HG02623 (cell line): ENCODE data around the gene POLR2H.

Source experiments
- ATAC-seq: cut with Tn5 transposase; IDR thresholded peaks from one replicate; pipeline ENCODE4 v1.9.1; 2021; ENCODE audit warnings: moderate library complexity; ENCODE audit not compliant: unreplicated experiment

POLR2H gene

DNA sequence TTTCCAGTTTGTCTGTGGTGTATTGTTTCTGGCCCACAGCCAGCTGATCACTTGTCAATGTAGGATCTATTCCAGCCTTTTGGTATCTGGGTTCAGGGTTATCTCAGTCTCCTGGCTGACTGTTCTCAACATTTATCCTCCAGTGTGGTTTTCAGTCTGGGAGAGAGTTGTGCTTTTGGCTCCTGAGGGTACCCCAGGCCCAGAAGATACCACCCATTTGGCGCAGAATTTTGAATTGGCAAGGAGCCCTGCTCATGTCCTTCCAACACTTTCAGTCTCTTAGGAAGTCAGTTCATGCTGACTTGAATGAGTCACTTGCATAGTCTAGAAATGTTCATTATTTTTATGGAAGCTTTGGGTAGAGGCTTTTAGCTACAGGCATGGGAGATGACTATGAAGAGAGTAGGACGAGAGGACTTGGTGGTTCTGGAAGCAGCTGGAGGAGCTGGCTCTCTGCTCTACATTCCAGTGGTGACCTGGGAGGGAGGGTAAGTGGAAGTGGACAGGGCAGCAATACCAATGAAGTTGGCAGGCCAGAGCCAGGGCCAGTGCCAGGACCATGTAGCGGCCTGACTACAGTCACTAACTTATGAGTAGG lies 7.2 kb downstream of the POLR2H start:
- no peak for ATAC-seq

DNA sequence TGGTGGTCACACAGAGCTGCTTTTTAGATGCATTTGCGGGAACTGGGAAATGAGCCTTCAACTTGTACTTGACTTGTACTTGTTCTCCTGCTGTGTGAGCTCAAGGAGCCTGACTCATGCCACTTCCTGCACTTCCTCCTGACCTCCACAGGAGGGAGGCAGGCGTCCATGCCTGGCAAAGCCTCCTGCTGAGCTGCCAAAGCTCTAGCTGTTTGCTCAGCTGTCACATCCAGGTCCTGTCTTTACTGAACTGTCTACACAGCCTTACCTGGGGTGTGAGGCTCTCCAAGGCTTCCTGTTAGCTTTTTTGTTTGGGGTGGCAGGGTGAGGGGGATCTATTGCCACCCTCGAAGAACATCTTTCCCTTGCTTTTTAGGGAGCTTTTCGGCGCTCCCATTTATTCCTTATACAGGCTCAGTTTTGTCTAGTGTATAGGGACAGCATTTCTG lies 10.1 kb downstream of the POLR2H start:
- ATAC-seq, result peak; percentile 64

DNA sequence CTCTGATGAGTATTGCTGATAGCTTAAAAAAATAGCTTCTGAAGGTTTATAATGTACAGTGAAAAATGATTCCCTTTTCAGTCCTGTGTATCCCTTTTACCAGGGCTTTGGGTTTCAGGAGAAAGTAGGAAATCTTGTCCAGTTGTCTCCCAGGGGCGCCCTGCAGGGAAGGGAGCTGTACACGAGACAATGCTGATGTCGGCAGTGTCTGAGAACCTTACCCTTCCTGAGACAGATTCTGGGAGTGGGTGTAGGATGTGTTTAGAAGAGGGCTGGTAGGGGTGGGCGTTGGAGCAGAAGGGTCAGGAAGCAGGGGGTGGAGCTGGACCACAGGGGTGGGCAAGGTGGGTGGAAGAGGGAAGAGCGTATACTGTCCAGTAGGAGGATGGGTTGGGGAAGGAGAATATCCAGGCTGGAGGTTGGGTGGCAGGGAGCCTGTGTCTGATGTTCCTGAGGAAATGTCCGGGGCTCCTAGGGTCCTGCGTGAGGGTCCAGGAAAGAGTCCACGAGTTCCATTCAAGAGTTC lies 10.8 kb downstream of the POLR2H start:
- no peak for ATAC-seq

DNA sequence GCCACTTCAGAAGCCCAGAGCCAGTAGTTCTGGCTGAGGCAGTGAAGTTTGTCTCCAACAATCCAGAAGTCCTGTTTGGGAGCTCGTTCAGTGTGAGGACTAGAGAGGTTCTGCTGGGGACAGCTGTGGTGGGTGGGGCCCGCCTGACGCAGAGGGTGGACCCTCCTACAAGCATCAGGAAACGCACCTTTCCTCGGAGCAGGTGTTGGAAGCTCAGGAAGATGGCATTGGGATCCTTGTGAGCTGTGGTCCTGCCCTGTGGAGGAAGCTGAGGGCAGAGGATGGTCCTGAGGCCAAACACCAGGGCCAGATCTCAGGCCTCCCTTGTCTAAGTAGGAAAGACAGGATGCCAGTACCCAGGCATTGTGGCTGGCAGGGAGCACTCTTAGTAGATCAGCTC lies 11.4 kb downstream of the POLR2H start:
- no peak for ATAC-seq

- no peak for ATAC-seq
Measured at GRCh38 chr3:184373422-184373821, 11.9 kb downstream of the POLR2H start.

DNA sequence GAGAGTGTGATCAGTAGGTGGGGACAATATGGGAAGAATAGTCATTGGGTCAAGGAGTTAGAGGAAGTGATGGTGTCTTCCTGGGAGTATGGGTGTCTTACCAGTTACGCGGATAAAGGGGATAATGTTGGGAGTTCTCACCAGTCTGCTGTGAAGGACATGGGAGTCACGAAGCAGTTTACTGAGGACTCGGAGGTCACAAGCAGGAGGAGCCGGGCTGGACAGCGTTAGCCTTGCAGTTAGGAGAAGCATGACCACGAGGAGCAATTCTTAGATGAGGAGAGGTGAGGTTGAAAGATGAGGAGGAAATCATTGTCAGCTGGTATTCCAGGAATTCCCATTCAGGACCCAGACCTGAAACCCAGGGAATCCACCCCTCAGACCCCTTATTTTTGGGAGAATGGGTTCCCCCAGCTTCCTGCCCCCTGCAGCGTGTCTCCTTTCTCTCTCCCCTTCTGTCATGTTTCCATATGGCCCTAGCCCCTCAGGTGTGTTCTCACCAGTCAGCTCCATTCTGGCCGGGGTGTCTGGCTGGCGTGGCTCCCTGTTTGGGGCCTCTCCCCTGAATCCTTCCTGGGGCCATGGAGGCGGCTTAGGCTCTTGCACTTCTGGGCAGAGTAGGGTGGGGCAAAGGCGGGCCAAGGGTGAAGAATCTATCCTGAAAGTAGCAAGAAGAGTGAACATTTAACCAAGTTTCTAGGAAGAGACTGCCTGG lies 14.4 kb downstream of the POLR2H start:
- ATAC-seq, result no peak

GRCh38 chr3:184377374-184377773 lies 15.9 kb downstream of the POLR2H start:
- no peak for ATAC-seq

DNA sequence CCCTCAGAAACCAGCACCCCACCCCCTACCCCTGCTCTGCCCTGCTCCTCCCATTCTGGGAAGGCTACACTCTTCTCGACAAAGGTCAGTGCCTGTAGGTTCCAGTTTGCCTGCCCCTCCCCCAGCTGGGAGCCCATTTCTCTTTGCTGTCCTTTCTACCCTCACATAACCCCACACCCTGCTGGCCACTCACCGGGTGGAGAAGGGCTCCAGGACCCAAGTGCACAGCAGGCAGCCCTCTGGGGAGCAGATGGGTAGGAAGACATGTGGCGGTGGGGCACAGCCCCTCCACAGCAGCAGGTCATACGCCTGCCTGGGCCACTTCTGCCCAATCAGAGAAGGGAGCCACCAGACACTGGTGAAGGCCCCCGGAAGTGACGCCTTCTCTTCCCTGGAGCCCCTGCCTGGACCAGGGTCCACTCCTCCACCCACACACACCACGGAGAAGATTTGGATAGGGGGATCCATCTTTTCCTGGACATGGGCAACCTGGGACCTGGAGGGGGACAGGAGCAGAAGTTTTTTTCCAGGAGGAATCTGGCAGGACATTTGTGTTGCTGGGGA lies 16.5 kb downstream of the POLR2H start, which contains the start of gene THPO:
Gene THPO, minus strand, starts transcription at position 326 of the 564 bp plus-strand sequence. CDS start 1,948 bp downstream, outside the sequence.
- ATAC-seq, result no peak

GRCh38 chr3:184378651-184379357 lies 17.3 kb downstream of the POLR2H start:
- no peak for ATAC-seq

- no peak for ATAC-seq
Measured at GRCh38 chr3:184379358-184380184, 18.1 kb downstream of the POLR2H start, which contains the start of gene CHRD. TSS of gene CHRD (plus strand) at chr3:184380054. CDS start at chr3:184380319, 265 bp downstream.

DNA sequence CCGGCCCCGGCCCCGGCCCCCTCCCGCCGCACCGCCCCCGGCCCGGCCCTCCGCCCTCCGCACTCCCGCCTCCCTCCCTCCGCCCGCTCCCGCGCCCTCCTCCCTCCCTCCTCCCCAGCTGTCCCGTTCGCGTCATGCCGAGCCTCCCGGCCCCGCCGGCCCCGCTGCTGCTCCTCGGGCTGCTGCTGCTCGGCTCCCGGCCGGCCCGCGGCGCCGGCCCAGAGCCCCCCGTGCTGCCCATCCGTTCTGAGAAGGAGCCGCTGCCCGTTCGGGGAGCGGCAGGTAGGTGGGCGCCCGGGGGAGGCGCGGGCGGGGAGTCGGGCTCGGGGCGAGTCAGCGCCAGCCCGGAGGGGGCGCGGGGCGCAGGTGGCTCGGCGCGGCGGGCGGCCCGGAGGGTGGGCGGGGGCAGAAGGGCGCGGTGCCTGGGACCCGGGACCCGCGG lies 18.7 kb downstream of the POLR2H start:
- ATAC-seq, result no peak

DNA sequence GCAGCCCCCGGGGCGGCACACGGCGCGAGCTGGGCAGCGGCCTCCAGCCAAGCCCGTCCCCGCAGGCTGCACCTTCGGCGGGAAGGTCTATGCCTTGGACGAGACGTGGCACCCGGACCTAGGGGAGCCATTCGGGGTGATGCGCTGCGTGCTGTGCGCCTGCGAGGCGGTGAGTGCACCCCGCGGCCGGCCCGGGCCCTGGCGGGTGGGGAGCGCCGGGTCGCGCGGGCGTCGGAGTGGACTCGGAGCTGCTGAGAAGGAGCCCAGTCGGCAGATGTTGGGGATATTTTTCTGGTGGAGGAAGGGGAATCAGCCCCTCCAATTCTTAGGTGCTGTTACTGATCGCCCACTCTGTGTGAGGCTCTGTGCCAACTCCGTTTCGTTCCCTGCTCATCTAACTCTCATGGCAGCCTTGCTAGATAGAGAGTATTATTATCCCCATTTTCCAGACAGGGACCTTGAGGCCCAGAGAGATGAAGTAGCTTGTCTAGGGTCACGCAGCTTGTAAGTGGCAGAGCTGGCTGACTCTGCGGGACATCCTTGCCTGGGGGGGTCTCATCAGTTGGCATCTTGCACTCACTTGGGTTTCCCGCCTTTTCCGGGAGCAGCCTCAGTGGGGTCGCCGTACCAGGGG lies 19.2 kb downstream of the POLR2H start:
- no peak for ATAC-seq

DNA sequence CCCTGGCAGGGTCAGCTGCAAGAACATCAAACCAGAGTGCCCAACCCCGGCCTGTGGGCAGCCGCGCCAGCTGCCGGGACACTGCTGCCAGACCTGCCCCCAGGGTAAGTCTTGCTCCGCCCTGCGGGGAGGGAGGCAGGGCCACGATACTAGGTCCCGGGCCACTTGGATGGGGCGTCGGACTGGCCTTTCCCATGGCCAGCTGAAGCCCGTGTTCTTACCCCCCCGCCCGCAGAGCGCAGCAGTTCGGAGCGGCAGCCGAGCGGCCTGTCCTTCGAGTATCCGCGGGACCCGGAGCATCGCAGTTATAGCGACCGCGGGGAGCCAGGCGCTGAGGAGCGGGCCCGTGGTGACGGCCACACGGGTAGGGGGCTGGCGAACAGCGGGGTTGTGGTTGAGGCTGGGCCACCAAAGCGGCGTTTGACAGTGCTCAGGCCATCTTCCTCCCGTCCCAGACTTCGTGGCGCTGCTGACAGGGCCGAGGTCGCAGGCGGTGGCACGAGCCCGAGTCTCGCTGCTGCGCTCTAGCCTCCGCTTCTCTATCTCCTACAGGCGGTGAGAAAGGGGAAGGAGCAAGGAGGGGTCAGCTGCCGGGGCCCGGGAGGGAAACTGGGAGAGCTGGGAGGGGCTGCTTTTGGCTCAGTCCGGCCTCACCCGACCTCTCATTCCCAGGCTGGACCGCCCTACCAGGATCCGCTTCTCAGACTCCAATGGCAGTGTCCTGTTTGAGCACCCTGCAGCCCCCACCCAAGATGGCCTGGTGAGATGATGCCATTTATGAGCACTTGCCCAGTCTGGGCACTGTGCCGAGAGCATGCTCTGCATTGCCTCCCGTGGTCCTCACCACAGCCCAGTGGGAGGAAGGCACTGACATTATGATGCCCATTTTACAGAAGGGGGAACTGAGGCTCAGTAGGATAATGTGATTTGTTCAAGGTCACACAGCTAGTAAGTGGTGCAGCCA lies 20.0 kb downstream of the POLR2H start:
- no peak for ATAC-seq

DNA sequence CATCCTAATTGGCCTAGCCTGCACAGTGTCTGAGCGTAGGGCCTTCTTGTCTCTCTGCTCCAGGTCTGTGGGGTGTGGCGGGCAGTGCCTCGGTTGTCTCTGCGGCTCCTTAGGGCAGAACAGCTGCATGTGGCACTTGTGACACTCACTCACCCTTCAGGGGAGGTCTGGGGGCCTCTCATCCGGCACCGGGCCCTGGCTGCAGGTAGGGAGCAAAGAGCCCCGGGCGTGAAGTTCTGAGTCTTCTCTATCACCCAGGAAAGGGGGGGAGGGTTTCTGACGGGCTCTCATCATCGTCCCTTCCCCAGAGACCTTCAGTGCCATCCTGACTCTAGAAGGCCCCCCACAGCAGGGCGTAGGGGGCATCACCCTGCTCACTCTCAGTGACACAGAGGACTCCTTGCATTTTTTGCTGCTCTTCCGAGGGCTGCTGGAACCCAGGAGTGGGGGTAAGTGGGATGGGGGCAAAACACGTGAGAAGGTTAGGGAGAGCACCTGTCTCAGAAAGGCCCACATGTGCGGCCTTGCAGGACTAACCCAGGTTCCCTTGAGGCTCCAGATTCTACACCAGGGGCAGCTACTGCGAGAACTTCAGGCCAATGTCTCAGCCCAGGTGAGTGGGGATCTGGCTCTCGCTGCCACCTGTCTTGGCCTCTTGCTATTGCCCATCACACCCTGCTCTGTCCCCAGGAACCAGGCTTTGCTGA lies 21.0 kb downstream of the POLR2H start:
- ATAC-seq, result no peak

GRCh38 chr3:184383033-184383740 lies 21.7 kb downstream of the POLR2H start:
- no peak for ATAC-seq

- ATAC-seq, result no peak
Measured at GRCh38 chr3:184384342-184384741, 22.8 kb downstream of the POLR2H start.

DNA sequence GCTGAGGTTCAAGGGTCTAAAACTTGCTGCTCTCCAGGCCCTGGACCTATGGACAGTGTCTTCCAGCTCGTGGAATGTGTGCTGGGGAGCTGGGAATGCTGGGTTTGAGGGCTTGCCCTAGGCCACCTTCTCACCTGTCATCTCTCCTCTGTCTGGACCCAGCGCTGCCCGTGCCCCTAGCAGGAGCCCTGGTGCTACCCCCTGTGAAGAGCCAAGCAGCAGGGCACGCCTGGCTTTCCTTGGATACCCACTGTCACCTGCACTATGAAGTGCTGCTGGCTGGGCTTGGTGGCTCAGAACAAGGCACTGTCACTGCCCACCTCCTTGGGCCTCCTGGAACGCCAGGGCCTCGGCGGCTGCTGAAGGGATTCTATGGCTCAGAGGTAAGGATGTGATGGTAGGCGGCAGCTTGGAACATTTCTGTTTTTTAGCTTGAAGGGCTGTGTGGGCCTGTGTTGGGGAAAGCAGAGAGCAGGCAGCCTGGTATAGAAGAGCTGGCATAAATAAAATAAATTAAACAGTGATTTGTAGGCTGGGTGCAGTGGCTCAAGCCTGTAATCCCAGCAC lies 23.4 kb downstream of the POLR2H start:
- no peak for ATAC-seq
